GM13976 (cell line): ENCODE measurements around the gene MTMR6.
A peak's percentile ranks its signal among the peaks of the same experiment; 100 is the strongest.

ENCODE experiments used
- DNase-seq: peaks from one replicate; pipeline ENCODE4 v3.0.0; 2012; ENCODE audit warnings: low spot score
- in situ Hi-C: fragments of 300-500 bp; cut with MboI; formaldehyde crosslinking; loops from one replicate; pipeline ENCODE4 v1.12.0; 2022; ENCODE audit warnings: low sequenced_read_pairs, mixed read lengths, inconsistent platforms; ENCODE audit not compliant: unreplicated experiment
- TF ChIP-seq, protein P1 (sequence below): IDR thresholded peaks from 2 replicates; pipeline ENCODE4 v1.5.1; 2012; ENCODE audit warnings: borderline replicate concordance, mild to moderate bottlenecking; ENCODE audit not compliant: insufficient read depth; ENCODE audit errors: extremely low read depth, missing control alignments, control extremely low read depth

MTMR6 gene

GRCh38 chr13:25280396-25280795 lies 6.9 kb downstream of the MTMR6 start:
- TF ChIP-seq, protein P1, sequence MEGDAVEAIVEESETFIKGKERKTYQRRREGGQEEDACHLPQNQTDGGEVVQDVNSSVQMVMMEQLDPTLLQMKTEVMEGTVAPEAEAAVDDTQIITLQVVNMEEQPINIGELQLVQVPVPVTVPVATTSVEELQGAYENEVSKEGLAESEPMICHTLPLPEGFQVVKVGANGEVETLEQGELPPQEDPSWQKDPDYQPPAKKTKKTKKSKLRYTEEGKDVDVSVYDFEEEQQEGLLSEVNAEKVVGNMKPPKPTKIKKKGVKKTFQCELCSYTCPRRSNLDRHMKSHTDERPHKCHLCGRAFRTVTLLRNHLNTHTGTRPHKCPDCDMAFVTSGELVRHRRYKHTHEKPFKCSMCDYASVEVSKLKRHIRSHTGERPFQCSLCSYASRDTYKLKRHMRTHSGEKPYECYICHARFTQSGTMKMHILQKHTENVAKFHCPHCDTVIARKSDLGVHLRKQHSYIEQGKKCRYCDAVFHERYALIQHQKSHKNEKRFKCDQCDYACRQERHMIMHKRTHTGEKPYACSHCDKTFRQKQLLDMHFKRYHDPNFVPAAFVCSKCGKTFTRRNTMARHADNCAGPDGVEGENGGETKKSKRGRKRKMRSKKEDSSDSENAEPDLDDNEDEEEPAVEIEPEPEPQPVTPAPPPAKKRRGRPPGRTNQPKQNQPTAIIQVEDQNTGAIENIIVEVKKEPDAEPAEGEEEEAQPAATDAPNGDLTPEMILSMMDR, result no peak
- no peak for DNase-seq
- in situ Hi-C loops, result no loop called here

DNA sequence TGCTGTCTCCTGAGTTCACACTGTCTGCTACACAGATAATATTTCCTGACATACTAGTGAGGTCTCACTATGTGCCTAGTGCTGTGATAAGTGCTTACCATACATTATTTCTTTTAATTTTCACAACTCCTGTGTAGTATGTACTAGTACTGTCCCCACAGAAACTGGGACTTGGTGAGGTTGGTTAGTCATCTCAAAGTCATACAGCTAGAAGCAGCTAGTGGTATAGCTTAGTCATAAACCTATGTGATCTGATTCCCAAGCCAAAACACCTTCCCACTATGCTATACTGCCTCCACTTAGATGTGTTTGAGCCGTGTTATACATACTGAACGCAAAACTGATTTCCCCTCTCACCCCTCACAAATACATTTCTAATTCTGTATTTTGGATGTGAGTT lies 10.5 kb downstream of the MTMR6 start:
- in situ Hi-C loops, result no loop called here
- TF ChIP-seq, protein P1, result no peak
- no peak for DNase-seq

DNA sequence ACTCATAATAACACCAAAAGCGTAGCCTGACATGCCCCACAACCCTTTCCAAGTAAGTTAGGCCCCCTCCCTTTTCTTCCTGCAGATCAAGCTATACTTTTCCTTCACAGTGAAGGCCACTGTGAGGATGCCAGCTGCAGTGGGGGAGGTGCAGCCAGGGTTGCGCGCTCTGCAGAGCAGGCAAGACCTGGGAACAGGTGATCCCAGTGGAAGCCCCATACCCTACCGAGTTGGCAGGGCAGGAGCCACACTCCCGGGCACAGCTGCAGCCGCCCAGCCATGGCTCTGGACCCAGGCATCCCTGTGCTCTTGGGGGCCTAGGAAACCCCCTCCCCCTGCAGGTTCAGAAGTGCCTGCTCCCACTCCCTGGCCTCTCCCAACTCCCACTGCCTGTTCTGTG lies 18.7 kb downstream of the MTMR6 start:
- no peak for DNase-seq
- TF ChIP-seq, protein P1, result no peak
- in situ Hi-C loops, result no loop called here

GRCh38 chr13:25267715-25268114 lies 19.6 kb downstream of the MTMR6 start:
- TF ChIP-seq, protein P1, result peak; percentile 10
- in situ Hi-C loops, result no loop called here
- peak; percentile 28 for DNase-seq

GRCh38 chr13:25266706-25267105 lies 20.6 kb downstream of the MTMR6 start:
- no peak for DNase-seq

GRCh38 chr13:25262261-25262660 lies 25.0 kb downstream of the MTMR6 start:
- no peak for DNase-seq
- TF ChIP-seq, protein P1, result no peak
- in situ Hi-C loops, result no loop called here

More at GRCh38 chr13:25266706-25267105, 20.6 kb downstream of the MTMR6 start:
- TF ChIP-seq, protein P1, result no peak
- in situ Hi-C loops, result no loop called here

- TF ChIP-seq, protein P1, result no peak
- in situ Hi-C loops, result no loop called here
- DNase-seq, result no peak
Observed at GRCh38 chr13:25253702-25254101, 33.6 kb downstream of the MTMR6 start.
